Measurements from ENCODE around the gene CACNG1.
"Not testable (repeated sequence)": the region's sequence is repeated elsewhere in the genome, so short reads cannot be mapped to it uniquely, and the experiment has no call there.

Gene CACNG1

GRCh38 chr17:67026341-67026740 is 18.0 kb upstream of the CACNG1 start:
- no peak for DNase-seq

GRCh38 chr17:67027031-67027628 is 17.2 kb upstream of the CACNG1 start:
- no peak for DNase-seq

GRCh38 chr17:67030641-67031040 is 13.7 kb upstream of the CACNG1 start:
- DNase-seq, result no peak

- DNase-seq, result no peak
Measured at GRCh38 chr17:67032382-67032781, 12.0 kb upstream of the CACNG1 start.

DNA sequence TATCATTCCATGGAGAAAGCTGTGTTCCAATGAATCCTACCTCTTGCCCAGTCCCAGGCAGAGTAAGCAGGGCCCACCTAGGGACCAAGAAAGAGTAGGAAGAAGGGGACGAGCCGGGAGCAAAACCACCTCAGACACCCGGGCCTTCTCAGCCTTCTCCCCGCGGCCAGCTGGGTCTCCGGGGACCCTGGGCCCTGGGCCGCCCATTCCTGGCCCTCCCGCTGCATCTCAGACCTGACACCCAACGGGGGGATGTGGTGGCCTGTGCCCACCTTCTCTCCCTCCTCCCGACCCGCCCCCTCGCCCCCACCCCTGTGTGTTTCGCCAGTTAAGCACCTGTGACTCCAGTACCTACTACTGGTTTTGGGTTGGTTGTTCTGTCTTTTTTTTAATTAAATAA is 11.4 kb upstream of the CACNG1 start:
- no peak for DNase-seq

DNA sequence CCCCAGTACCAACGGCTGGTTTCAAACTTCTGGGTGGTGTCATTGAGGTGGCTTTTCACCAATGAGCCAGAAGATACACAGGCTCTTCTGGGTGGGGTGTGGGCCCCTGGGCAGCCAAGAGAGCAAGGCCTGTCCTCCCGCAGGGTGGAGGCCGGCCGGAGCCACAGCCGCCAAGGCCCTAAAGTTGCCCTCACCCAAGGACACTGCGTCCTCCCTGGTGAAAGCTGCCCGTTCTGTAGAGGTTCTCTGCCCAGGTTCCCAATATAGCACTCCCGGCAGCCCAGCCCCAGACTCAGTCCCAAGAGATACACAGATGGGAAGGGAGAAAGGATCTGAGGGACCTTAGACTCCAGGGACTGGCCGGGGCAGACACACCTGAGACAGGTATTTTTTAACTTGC is 10.7 kb upstream of the CACNG1 start:
- no peak for DNase-seq

- DNase-seq, result no peak
Measured at GRCh38 chr17:67035131-67036083, 8.9 kb upstream of the CACNG1 start.

DNA sequence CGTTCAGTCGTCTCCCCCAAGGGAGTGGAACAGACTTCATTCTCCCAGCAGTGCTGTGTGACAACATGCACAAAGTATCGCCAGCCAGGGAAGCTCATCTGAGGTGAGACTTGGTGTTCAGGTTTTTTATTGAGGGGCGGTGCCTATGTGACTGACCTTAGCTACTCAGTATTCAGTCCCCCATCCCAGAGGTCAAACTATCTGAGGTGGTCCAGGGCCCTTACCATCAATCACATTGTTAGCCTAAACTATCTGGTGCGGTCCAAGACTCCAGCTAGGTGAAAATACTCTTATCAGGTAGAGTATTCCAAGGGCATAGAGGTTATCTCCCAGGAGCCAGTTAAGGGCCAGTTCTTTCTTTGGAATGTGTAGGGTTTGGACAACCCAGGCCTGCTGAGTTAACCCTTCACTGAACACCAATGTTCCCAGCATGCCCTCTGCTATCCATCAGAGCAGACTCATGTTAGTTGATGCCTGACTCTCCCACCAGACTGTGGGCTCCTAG is 5.4 kb upstream of the CACNG1 start:
- DNase-seq, result no peak

DNA sequence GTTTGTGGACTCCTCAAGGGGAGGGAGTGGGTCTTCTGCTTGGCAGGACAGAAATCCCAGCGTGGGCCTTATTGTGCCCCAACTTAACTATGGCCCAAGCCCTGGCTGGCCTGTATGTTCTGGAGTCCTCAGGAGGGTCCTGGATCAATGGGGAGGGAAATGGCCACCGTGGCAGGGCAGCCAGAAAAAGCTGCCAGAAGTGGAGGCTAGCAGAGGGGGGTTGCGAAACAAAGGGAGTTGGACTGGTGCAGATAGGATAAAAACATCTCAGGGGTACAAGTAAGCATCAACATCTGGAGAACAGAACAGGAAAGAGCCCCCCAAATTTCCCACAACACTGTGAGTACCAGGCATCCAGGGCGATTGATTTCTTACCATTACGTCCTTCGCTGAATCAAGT is 3.7 kb upstream of the CACNG1 start:
- DNase-seq, result no peak

GRCh38 chr17:67041119-67041518 is 3.2 kb upstream of the CACNG1 start:
- not testable (repeated sequence) for DNase-seq

GRCh38 chr17:67041531-67041930 is 2.8 kb upstream of the CACNG1 start:
- no peak for DNase-seq

- DNase-seq, result no peak
Measured at GRCh38 chr17:67041941-67042899, 2.1 kb upstream of the CACNG1 start.

GRCh38 chr17:67043283-67043682 is 1.1 kb upstream of the CACNG1 start:
- DNase-seq, result no peak

DNA sequence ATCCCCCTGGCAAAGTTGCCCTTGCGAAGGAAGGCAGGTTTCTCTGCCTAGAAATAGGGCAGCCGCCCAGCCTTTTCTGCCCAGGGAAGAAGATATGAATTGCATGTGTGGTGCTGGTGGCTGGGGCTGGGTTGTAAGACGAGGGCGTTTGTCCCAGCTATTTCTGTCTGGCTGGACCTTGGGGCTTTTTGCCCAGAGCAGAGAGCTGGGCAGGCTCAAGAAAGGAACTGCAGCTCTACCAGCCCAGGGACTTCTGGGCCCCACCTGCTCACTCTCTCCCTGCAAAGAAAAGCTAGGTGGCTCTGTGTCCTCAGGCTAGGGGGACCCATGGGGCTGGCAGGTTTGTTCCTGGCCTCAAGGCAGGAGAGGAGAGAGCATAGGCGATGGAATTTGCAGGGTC is 586 bp downstream of the CACNG1 start:
- DNase-seq, result no peak

- no peak for DNase-seq
Measured at GRCh38 chr17:67046398-67046797, 2.0 kb downstream of the CACNG1 start.

- no peak for DNase-seq
Measured at GRCh38 chr17:67047382-67047781, 3.0 kb downstream of the CACNG1 start.

- DNase-seq, result no peak
Measured at GRCh38 chr17:67049025-67049739, 4.8 kb downstream of the CACNG1 start.

DNA sequence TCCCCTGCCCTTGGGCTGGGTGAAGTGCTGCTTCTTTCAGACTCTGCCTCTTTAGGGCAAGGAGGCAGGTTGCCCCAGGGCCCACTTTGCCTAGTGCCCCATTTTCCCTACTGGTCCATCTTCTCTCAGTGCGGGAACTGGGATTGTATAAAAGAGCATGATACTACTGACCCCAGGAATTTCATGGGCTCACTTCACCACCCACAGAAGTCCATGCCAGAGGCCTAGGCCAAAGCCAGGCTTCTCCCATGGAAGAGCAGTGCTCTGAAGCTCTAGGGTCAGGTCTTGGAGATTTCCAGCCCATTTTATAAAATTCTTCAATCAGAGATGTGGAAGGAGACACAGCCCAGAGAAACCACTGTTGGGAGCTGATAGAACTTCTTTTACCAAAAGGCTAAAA is 5.7 kb downstream of the CACNG1 start:
- no peak for DNase-seq

- DNase-seq, result no peak
Measured at GRCh38 chr17:67050471-67051154, 6.3 kb downstream of the CACNG1 start.

DNA sequence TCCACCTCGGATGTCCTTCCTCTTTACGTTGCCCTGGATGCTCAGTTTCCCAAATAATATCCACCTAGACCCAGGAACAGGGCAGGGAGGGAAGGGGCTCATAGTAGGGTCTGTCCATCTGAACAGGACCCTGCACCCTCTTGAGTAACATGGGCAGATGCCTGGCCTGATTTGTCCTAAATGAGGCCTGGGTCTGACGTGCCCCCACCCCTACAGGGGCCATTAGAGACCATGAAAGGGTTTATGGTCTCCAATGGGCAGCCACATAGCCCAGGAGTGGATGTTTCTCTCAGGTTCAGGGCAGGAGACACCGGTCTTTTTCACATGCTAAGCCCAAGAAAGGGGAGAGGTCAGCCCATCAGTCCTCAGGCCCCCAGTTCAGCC is 6.8 kb downstream of the CACNG1 start:
- no peak for DNase-seq

GRCh38 chr17:67051837-67052236 is 7.5 kb downstream of the CACNG1 start:
- DNase-seq, result no peak

Data from activated CD4-positive, alpha-beta T cell treated with anti-CD3 and anti-CD28 coated beads, Interleukin-2, amount 50 U/mL, for 4 hours (primary cell).